Endothelial cell of umbilical vein (primary cell): Measurements from ENCODE around the gene ZNF619. TPM values are rescaled to one million over a fixed set of nuclear protein-coding genes. Genes with fewer than 3 reads are reported as not detected.

ENCODE experiments used
- BruUV-seq: library from RNA; stranded (reverse); fragments of 400-500 nt; replicated peaks from 2 replicates; lab custom pipeline; 2021; lab: Mats Ljungman, UMichigan
- CTCF ChIA-PET: fragments of 300-600, 350-600 bp; sonication (Branson Sonifier 250); formaldehyde crosslinking; loops from one replicate; lab custom pipeline; 2021; ENCODE audit warnings: antibody characterized with exemption, inconsistent platforms; lab: Charles Lee
- POLR2A ChIA-PET: fragments of 300-600, 350-600 bp; sonication (Branson Sonifier 250); formaldehyde crosslinking; loops from one replicate; lab custom pipeline; 2021; ENCODE audit warnings: antibody characterized with exemption, inconsistent platforms; lab: Charles Lee
- DNase-seq: peaks from one replicate; pipeline ENCODE4 v3.0.0-alpha.2; 2011; ENCODE audit warnings: low read depth, low spot score
- FAIRE-seq: peaks from 2 replicates; lab custom pipeline; 2011; peaks lifted over from hg19 to GRCh38; lab: Jason Lieb, UNC
- H2AFZ ChIP-seq: 2 replicates; pipeline ENCODE4 v1.6.0; 2012; ENCODE audit warnings: low read depth, low read length, control low read depth, inconsistent platforms
- H3K27ac ChIP-seq: 2 replicates; pipeline ENCODE4 v1.5.1; 2011; ENCODE audit warnings: low read depth, mild to moderate bottlenecking, control low read depth, low read length, moderate library complexity; ENCODE audit not compliant: insufficient read depth
- H3K27me3 ChIP-seq, 2 experiments: 2 replicates each; pipeline versions ENCODE4 v1.6.0 to v1.6.1; 2011; ENCODE audit warnings: low read length in 2 of 2, mixed read lengths in 1 of 2; ENCODE audit not compliant: control insufficient read depth in 2 of 2, insufficient read depth in 2 of 2
- H3K36me3 ChIP-seq, 2 experiments: 2 replicates in 1 of 2; 3 replicates in 1 of 2; pipeline ENCODE4 v1.5.1; 2011; ENCODE audit warnings: low read length in 2 of 2, mild to moderate bottlenecking in 1 of 2, moderate library complexity in 1 of 2; ENCODE audit not compliant: control insufficient read depth in 2 of 2, insufficient read depth in 2 of 2; ENCODE audit errors: extremely low read depth in 1 of 2
- H3K4me1 ChIP-seq: 3 replicates; pipeline ENCODE4 v1.5.1; 2011; ENCODE audit warnings: mild to moderate bottlenecking, low read length; ENCODE audit not compliant: control insufficient read depth, insufficient read depth; ENCODE audit errors: extremely low read depth
- H3K4me2 ChIP-seq: 2 replicates; pipeline ENCODE4 v1.6.1; 2011; ENCODE audit warnings: low read length, control low read depth, mixed read lengths; ENCODE audit not compliant: insufficient read depth
- H3K4me3 ChIP-seq, 3 experiments: fragments of 200-600 bp in 1 of 3; sonication (generic), shearing (Covaris generic) in 1 of 3; replicated peaks in 1 of 3; 2 replicates each; pipeline ENCODE4 v1.5.1; 2011 to 2016; ENCODE audit warnings: control low read depth in 3 of 3, low read length in 3 of 3, mild to moderate bottlenecking in 2 of 3, inconsistent platforms in 1 of 3, low read depth in 1 of 3, moderate library complexity in 1 of 3; ENCODE audit not compliant: insufficient read depth in 1 of 3
- H3K79me2 ChIP-seq: 2 replicates; pipeline ENCODE4 v1.6.0; 2012; ENCODE audit warnings: low read length, inconsistent platforms; ENCODE audit not compliant: control insufficient read depth, insufficient read depth
- H3K9ac ChIP-seq: replicated peaks from 2 replicates; pipeline ENCODE3; 2011; ENCODE audit warnings: low read length, control low read depth; ENCODE audit not compliant: insufficient read depth; ENCODE audit errors: extremely low read depth
- H3K9me1 ChIP-seq: replicated peaks from 3 replicates; pipeline ENCODE4 v1.6.0; 2011; ENCODE audit warnings: mild to moderate bottlenecking, low read length; ENCODE audit not compliant: control insufficient read depth, insufficient read depth; ENCODE audit errors: extremely low read depth
- H3K9me3 ChIP-seq: replicated peaks from 2 replicates; pipeline ENCODE4 v1.5.1; 2012; ENCODE audit warnings: low read length, inconsistent platforms; ENCODE audit not compliant: control insufficient read depth, insufficient read depth
- H4K20me1 ChIP-seq: replicated peaks from 2 replicates; pipeline ENCODE3; 2011; ENCODE audit warnings: mild to moderate bottlenecking, low read length; ENCODE audit not compliant: control insufficient read depth, insufficient read depth; ENCODE audit errors: extremely low read depth
- EZH2 ChIP-seq: IDR thresholded peaks from 2 replicates; pipeline ENCODE4 v1.6.1; 2012; ENCODE audit warnings: borderline replicate concordance, low read depth, mild to moderate bottlenecking, moderate library complexity, low read length, inconsistent platforms; ENCODE audit not compliant: severe bottlenecking
- FOS ChIP-seq: IDR thresholded peaks from 2 replicates; pipeline ENCODE4 v1.6.1; 2011; ENCODE audit warnings: mild to moderate bottlenecking, low read length, moderate library complexity, borderline replicate concordance; ENCODE audit not compliant: insufficient read depth
- JUN ChIP-seq: IDR thresholded peaks from 2 replicates; pipeline ENCODE4 v1.6.1; 2011; ENCODE audit warnings: borderline replicate concordance, low read depth; ENCODE audit not compliant: insufficient read length, insufficient read depth
- MAX ChIP-seq: IDR thresholded peaks from 2 replicates; pipeline ENCODE4 v1.6.1; 2011; ENCODE audit not compliant: insufficient read depth, insufficient read length
- MYC ChIP-seq: IDR thresholded peaks from one replicate; pipeline ENCODE4 v1.6.1; 2011; ENCODE audit warnings: mild to moderate bottlenecking, low read depth, low read length
- POLR2A ChIP-seq: IDR thresholded peaks from 2 replicates; pipeline ENCODE4 v1.6.1; 2012; ENCODE audit warnings: low read depth, mild to moderate bottlenecking, control low read depth, low read length
- POLR2AphosphoS5 ChIP-seq: IDR thresholded peaks from 2 replicates; pipeline ENCODE4 v1.6.1; 2012; ENCODE audit warnings: low read depth, mild to moderate bottlenecking, control low read depth, low read length, moderate library complexity; ENCODE audit not compliant: insufficient read depth
- dilution Hi-C: fragments of 300-500 bp; cut with MboI; formaldehyde crosslinking; loops from one replicate; pipeline ENCODE4 v1.15.0; 2019; ENCODE audit warnings: low sequenced_read_pairs; ENCODE audit not compliant: extremely low pct_ligation_motif_present
- intact Hi-C: fragments of 100-400 bp; cut with micrococcal nuclease; formaldehyde crosslinking; loops from one replicate; pipeline ENCODE4 v1.10.0; 2022
- polyA plus RNA-seq, 4 experiments: library from polyadenylated mRNA; depleted of rRNA in 3 of 4; stranded (reverse) in 3 of 4; unstranded in 1 of 4; fragments of >200 nt; gene quantifications; 2 replicates each; pipeline versions ENCODE4 v1.2.1 to v1.2.3, GENCODE V29; 2011 to 2012; ENCODE audit warnings: missing spikeins in 1 of 4
- total RNA-seq: library from RNA; stranded (reverse); gene quantifications from 2 replicates; pipeline ENCODE4 v1.2.3, GENCODE V29; 2021
- TF ChIP-seq, protein P1 (sequence below), 2 donors: IDR thresholded peaks; 1 replicate in 1 of 2; 2 replicates in 1 of 2; pipeline ENCODE4 v1.5.1; 2011; ENCODE audit warnings: low read length in 2 of 2, mild to moderate bottlenecking in 2 of 2, moderate library complexity in 2 of 2, control low read depth in 1 of 2, inconsistent platforms in 1 of 2, low read depth in 1 of 2; ENCODE audit not compliant: insufficient read depth in 1 of 2; ENCODE audit errors: extremely low read depth in 1 of 2

ZNF619 gene
- total and polyA plus RNA-seq, 2 donors (not counting 3 experiments of a cell fraction or from before 2014, with no cell fraction given), result 2.3 to 7.2 TPM

DNA sequence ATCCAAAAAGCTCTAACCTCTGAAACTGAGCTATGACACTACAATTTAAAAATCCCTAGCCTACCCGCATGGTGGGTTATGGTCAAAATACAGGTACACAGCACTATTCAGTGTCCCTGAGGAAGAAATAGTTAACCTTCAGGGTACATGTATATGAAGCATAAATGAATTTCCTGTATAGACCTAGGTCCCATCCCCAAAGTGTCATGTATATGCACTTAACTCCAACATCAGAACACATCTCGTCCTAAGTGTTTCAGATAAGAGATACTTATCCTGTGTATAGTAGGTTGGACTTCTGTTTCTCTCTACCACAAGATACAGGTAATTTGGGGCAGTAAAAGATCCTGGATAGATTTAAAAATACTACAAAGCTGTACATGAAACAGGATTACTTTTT lies 13.3 kb upstream of the ZNF619 start:
- H3K4me1 ChIP-seq, result peaks cover 3% of the 10 kb centered on the region
- ChIA-PET CTCF (interaction anchor here (1.2 kb wide), 1 partner anchor 10 kb away, joined by 3 read pairs; no protein-coding TSS in a partner anchor), POLR2A (no interaction called here)
- peaks cover 4% of the 10 kb centered on the region for H4K20me1 ChIP-seq
- no peaks in the 10 kb centered on the region for H3K27me3 ChIP-seq
- no peak overlapping the region for H3K9ac ChIP-seq
- H3K9me3 ChIP-seq, result no peaks in the 10 kb centered on the region
- no peak overlapping the region for H2AFZ ChIP-seq
- H3K79me2 ChIP-seq, result peaks cover 14% of the 10 kb centered on the region
- no peak for DNase-seq
- no peak for TF ChIP-seq EZH2
- TF ChIP-seq MYC, result no peak
- no peak for TF ChIP-seq JUN
- TF ChIP-seq, protein P1, sequence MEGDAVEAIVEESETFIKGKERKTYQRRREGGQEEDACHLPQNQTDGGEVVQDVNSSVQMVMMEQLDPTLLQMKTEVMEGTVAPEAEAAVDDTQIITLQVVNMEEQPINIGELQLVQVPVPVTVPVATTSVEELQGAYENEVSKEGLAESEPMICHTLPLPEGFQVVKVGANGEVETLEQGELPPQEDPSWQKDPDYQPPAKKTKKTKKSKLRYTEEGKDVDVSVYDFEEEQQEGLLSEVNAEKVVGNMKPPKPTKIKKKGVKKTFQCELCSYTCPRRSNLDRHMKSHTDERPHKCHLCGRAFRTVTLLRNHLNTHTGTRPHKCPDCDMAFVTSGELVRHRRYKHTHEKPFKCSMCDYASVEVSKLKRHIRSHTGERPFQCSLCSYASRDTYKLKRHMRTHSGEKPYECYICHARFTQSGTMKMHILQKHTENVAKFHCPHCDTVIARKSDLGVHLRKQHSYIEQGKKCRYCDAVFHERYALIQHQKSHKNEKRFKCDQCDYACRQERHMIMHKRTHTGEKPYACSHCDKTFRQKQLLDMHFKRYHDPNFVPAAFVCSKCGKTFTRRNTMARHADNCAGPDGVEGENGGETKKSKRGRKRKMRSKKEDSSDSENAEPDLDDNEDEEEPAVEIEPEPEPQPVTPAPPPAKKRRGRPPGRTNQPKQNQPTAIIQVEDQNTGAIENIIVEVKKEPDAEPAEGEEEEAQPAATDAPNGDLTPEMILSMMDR (IDR thresholded peaks at IDR 0.05; ENCODE audit: extremely low read depth in 1 of 2, insufficient read depth in 1 of 2, low read depth in 1 of 2, low read length in 2 of 2), result no peak
- no peak for TF ChIP-seq POLR2AphosphoS5
- no peak for TF ChIP-seq POLR2A
- no peak for TF ChIP-seq FOS
- TF ChIP-seq MAX, result no peak
- H3K9me1 ChIP-seq, result no peaks in the 10 kb centered on the region
- no peak overlapping the region for H3K4me2 ChIP-seq
- H3K4me3 ChIP-seq, result no peak overlapping the region
- intact Hi-C loops, result no loop called here
- no TSS peak for BruUV-seq
- dilution Hi-C loops, result no loop called here
- H3K27ac ChIP-seq, result no peak overlapping the region
- no peak for FAIRE-seq
- H3K36me3 ChIP-seq, result peaks cover 14 to 29% of the 10 kb centered on the region in 2 experiments
